22Rv1 (cell line): ENCODE results near the gene NDC80.
"Not testable (repeated sequence)": the region's sequence is repeated elsewhere in the genome, so short reads cannot be mapped to it uniquely, and the experiment has no call there.

Source experiments
- CTCF ChIP-seq: fragments of 450-650 bp; IDR thresholded peaks from 2 replicates; pipeline ENCODE4 v1.5.1; 2017; ENCODE audit warnings: mild to moderate bottlenecking
- ZFX ChIP-seq: fragments of 450-650 bp; IDR thresholded peaks from 2 replicates; pipeline ENCODE4 v1.6.1; 2017; ENCODE audit warnings: antibody characterized with exemption, borderline replicate concordance

GRCh38 chr18:2662288-2662687 lies 90.9 kb downstream of the NDC80 start:
- not testable (repeated sequence) for TF ChIP-seq CTCF, ZFX
